GM19324 (cell line): Measurements from ENCODE around the gene MT1B.
"Not testable (repeated sequence)": the region's sequence is repeated elsewhere in the genome, so short reads cannot be mapped to it uniquely, and the experiment has no call there.

Experiments used
- ATAC-seq: cut with Tn5 transposase; IDR thresholded peaks from one replicate; pipeline ENCODE4 v1.9.1; 2021; ENCODE audit warnings: mild to moderate bottlenecking, moderate library complexity; ENCODE audit not compliant: unreplicated experiment, low FRiP score

The MT1B gene

DNA sequence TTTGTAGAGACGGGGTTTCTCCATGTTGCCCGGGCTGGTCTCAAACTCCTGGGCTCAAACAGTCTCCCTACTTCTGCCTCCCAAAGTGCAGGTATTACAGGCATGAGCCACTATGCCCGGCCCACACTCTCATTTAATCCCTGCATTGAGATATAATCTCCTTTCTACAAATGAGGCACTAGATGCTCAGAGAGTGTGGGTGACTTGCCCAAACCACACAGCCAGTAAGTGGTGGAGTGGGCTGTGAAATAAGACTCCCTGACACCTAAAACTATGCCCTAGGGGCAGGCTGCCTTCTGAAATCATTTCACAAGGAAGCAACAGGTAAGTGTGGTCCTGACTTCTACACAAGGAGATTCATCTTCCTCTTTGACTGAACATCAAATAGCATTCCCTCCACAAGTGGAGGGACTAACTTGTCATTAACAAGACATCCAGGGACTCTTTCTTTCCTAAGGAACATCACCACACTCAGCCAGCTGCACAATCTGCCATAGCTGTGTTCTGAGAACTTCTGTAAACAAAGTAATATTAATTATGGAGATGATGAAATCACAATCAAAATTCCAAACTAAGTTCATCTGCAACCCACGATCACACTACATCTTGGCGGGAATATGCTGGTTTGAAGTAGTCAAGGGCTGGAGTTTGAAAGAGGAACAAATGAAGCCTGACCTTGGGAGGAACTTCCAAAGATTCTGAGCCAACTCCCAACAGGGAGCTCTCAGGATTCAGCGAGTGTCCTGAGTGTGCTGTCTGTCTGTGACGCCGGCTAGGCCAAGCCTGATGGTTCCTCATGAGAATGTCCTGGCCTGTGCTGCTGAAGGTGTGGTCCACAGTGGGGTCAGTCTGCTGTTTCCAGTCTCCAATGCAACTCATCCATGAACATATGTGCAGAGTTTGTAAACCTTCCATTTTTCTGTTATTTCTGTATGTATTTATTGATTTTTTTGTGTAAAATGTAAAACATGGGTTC lies 13.9 kb downstream of the MT1B start:
- not testable (repeated sequence) for ATAC-seq

DNA sequence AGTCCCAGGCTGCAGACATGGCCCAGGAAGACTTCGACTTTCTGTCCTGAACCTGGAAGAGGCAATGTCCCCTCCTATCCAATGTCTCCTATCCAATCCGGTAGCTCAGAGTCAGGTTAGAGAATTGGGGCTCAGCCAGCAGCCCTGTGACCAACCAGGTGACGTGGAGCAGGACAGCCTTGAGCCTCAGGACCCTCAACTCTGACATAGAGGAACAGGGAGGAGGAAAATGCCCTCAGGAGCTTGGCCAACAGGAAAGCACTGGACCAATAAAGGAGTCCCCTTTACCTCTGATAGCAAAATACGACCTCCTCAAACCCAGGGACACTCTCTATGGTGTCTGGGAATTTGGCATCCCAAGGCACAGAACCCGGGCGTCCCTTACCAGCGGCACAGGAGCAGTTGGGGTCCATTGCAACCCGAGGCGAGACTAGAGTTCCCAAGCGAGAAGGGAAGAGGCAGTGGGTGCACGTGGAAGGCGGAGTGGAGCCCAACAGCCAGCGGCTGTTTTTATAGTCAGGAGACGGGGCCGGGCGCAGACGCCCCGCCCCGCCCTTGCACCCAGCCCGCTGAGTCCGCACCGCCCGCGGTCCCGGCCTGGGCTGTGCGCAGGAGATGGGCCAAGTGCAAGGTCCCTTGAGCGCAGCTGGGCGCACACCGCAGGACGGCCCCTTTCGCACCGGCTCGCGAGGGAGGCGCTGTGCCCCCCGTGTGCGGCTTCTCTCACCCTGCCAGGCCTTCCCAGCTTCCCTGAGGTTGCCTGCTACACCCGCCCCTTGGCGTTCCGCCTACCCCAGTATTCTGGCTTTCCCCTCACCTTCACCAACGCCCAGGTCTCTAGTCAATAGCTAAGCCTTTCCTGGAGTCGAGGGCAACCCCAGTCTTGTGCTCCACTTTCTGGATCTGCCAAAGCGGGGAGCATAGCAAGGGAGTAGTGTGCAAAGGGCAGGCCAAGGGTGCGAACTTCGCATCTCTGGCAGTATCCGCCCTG lies 16.2 kb downstream of the MT1B start, which contains the start of gene MT1G:
MT1G (minus strand) TSS at position 485 of the 991 bp plus-strand sequence; CDS start at position 413, 72 bp downstream.
- no peak for ATAC-seq

DNA sequence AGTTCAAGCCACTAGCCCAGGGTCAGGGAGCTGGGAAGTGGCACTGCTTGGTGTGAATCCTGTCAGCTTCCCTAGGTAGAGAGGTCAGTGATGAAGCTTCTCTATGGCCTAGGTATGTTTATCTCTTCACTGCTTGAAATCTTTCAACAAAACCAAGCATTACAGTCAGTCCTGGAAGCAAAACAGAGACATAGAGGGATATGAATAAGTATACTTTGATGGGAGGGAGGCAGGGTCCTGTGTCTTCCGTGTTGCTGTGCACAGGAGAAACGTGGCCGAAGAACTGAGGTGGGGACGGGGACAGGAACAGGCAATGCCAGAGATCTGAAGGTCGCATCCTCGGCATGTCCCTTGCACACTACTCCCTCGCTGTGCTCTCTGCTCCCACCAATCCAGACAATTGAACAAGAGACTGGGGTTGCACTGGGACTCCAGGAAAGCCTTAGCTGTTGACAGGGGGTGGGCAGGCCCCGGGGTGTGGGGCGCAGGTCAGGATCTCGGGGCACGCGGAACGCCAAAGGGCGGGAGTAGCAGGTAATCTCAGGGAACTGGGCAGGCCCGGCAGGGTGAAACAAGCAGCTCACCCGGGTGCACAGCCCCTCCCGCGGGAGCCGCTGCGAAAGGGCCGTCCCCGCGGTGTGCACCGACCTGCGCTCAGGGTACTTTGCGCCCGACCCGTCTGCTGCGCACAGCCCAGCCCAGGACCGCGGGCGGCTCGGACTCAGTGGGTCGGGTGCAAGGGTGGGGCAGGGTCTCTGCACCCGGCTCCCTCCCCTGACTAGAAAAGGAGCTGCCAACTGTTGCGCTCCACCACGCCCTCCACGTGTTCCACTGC lies 17.5 kb downstream of the MT1B start, which contains the start of gene MT1H:
MT1H (plus strand) TSS at position 810 of the 835 bp plus-strand sequence. CDS start 71 bp downstream, outside the sequence.
- ATAC-seq: no peak

DNA sequence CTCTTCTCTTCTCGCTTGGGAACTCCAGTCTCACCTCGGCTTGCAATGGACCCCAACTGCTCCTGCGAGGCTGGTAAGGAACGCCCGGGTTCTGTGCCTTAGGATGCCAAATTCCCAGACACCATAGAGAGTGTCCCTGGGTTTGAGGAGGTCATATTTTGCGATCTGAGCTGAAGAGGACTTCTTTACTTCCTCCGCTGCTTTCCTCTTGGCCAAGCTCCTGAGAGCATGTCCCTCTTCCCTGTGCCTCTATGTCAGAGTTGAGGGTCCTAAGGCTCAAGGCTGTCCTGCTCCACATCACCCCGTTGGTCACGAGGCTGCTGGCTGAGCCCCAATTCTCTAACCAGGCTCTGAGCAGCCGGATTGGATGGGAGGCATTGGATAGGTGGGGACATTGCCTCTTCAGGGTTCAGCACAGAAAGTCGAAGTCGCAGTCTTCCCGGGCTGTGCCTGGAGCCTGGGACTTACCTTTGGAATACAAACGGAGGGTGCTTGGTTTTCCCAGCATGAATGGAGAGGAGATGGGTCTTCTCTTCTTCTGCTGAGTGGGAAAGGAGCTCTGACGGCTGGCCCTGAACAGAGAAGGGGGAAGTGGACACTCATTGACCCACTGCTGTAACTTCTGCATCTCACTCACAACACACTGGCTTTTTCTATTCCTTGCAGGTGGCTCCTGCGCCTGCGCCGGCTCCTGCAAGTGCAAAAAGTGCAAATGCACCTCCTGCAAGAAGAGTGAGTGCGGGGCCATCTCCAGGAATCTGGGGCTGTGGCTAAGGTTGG lies 18.3 kb downstream of the MT1B start:
- ATAC-seq: no peak

DNA sequence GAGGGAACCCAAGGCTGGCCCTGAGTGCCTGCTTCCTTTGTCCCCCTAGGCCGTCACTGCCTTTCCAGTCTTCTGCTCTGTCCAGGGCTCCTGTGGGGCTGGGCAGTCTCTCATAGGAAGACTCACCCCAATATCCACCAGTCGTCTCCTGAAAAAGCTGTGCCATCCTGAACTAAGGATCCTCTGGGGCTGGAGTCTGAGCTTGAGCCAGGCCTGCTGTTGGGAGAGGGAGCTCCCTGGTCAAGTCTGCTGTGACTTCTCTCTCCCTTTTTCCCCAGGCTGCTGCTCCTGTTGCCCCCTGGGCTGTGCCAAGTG lies 18.9 kb downstream of the MT1B start:
- ATAC-seq: no peak

DNA sequence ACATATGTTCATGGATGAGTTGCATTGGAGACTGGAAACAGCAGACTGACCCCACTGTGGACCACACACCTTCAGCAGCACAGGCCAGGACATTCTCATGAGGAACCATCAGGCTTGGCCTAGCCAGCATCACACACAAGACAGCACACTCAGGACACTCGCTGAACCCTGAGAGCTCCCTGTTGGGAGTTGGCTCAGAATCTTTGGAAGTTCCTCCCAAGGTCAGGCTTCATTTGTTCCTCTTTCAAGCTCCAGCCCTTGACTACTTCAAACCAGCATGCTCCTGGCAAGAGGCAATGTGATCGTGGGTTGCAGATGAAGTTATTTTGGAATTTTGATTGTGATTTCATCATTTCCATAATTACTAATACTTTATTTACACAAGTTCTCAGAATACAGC lies 20.0 kb downstream of the MT1B start:
- not testable (repeated sequence) for ATAC-seq

DNA sequence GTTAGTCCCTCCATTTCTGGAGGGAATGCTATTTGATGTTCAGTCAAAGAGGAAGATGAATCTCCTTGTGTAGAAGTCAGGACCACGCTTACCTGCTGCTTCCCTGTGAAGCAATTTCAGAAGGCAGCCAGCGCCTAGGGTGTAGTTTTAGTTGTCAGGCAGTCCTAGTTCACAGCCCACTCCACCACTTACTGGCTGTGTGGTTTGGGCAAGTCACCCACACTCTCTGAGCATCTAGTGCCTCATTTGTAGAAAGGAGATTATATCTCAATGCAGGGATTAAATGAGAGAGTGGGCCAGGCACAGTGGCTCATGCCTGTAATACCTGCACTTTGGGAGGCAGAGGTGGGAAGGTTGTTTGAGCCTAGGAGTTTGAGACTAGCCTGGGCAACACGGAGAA lies 20.5 kb downstream of the MT1B start:
- not testable (repeated sequence) for ATAC-seq

DNA sequence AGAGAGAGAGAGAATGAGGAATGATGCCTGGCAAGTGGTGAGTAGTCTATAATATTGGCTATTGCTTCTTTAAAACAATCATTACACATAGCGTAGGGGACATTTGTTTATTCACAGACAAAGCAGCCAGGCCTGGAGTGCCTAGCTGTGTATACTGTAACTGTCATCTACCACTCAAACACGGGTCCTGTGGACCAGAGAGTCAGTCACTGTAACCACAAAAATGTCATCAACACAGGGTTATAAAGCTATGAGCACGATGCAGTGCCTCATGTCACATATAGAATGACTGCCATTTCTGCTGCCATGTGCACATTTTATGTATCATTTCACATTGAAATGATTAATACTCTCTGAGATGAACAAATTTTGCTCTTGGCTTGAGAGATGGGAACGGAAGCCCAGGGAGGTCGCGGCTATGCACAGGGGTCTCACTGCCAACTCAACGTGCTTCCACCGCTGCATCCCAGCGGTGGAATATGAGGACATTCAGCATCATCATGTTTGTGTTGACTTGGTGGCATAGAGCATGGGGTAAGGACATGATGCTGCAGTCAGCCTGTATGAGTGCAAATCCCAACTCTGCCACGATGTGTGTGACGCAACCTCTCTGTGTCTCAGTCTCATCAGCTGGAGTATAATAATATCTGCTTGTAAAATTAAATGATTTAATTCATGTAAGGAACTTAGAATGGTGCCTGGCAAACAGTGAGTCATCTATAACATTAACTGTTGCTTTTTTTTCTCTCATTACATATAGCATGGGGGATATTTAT lies 21.3 kb downstream of the MT1B start:
- ATAC-seq: no peak

DNA sequence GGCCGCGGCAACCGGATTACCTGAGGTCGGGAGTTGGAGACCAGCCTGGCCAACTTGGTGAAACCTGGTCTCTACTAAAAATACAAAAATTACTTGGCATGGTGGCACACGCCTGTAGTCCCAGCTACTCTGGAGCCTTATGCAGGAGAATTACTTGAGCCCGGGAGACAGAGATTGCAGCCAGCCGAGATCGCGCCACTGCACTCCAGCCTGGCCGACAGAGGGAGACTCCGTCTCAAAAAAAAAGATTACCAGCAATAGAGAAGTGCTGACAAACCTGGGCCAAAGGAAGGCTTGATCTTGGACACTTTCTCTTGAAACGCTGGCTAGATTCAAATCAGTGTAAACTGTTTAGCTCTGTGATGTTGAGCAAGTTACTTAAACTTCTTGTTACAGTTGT lies 22.2 kb downstream of the MT1B start:
- no peak for ATAC-seq

DNA sequence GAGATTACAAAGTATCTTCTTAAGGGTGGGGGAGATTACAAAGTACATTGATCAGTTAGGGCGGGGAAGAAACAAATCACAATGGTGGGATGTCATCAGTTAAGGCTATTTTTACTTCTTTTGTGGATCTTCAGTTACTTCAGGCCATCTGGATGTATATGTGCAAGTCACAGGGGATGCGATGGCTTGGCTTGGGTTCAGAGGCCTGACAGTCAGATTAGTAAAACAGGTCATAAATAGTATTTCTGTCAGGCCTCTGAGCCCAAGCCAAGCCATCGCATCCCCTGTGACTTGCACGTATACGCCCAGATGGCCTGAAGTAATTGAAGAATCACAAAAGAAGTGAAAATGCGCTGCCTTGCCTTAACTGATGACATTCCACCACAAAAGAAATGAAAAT lies 22.9 kb downstream of the MT1B start:
- not testable (repeated sequence) for ATAC-seq

DNA sequence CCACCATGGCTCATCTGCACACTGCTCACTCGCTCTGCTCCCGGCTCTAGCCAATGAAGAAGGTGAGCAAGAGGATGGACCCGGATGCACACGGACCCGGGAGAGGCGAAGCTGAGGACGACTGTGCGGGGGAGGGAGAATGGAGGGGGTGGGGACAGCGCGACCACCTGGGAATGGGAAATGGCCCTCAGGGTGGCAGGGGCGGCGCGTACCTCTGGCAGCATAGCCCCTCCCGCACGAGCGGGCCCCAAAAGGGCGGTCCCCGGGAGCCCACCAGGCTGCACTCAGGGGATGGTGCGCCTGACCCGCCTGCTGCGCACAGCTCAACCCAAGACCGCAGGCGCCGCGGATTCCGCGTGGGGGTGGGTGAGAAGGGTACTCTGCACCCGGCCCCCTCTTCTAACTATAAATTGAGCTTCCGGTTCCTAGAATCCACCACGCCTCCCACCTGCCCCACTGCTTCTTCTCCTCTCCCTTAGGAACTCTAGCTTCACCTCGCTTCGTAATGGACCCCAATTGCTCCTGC lies 24.1 kb downstream of the MT1B start:
- ATAC-seq: no peak

DNA sequence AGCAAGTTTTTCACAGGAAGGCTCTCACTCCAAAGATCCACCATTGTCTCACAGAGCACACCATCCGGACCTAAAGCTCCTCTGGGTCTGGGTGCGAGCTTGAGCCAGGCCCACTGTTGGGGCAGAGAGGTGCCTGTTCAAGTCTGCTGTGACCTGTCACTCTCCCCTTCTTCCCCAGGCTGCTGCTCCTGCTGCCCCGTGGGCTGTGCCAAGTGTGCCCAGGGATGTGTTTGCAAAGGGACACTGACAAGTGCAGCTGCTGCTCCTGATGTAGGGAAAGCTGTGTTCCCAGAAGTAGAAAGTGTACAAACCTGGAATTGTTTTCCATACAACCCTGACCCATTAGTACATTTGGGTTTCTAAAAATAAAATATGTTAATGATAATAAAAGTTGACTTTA lies 25.8 kb downstream of the MT1B start:
- ATAC-seq: no peak

DNA sequence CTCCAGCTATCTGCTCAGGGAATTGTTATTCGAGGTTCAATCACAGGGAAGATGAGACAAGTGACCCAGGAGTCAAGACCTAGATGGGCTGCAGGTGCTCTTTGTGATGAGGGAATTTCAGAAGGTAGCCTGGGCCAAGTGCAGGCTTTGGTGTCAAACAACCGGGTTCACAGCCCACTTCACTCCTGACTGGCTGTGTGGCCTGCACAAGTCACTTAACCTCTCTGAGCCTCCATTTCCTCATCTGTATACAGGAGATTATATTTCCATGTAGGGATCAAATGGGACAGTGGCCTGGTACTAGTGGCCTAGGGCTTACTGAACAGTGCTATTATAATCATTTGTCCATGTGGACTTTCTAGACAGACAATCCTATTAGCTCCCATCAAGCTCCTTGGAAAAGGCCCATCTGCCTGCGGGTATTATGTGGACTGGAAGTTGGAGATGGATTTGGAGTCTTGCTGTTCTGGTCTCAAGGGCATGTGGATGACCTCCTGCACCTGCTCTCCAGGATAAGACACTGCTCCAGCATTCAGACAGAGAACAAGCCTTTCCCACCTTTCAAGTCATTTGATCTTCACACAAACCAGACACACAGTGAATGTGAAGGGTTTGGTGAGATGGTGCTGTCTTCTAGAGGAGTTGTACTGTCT lies 27.5 kb downstream of the MT1B start:
- no peak for ATAC-seq

DNA sequence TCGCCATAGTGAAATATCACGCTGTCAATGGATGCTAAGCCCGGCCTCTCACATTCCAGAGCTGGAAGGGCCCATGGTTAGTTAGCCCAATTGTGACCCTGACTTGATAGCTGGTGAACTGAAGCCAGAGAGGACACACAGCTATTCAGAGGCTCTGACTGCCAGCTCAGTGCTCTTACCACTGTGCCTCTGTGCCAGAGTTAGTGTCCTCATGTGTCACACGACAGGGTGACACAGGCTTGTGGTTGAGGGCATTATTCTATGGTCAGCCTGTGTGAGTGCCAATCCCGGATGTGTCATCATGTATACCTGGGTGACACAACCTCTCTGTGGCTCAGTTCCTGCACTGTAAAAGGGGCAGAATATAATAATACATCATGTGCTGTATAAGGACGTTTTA lies 28.1 kb downstream of the MT1B start:
- no peak for ATAC-seq

DNA sequence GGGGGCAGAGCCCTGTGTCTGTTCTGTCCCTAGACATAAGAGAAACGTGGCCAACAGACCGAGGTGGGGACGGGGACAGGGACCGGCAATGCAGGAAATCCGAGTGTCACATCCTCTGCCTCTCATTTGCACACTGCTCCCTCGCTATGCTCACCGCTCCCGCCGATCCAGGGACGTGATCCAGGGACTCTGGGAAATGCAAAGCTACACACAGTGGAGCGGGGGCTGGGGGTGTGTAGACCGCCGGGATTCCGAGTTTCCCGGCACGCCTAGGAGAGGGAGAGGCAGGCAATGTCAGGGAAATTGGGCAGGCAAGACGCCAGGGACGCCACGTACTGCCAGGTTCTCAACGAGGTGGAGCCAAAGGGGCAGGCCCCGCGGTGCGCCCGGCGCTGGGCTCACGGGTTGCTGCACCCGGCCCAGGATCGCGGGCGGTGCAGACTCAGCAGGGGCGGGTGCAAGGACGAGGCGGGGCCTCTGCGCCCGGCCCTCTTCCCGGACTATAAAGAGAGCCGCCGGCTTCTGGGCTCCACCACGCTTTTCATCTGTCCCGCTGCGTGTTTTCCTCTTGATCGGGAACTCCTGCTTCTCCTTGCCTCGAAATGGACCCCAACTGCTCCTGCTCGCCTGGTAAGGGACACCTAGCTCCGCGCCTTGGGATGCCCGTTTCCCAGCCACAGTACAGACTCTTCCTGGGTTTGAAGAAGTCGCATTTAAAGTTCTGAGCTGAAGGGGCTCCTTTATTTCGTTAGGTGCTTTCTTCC lies 30.4 kb downstream of the MT1B start, which contains the start of gene MT1X:
MT1X (plus strand) TSS at position 532 of the 764 bp plus-strand sequence; CDS start at position 603, 71 bp downstream.
- peak; percentile 98 for ATAC-seq

DNA sequence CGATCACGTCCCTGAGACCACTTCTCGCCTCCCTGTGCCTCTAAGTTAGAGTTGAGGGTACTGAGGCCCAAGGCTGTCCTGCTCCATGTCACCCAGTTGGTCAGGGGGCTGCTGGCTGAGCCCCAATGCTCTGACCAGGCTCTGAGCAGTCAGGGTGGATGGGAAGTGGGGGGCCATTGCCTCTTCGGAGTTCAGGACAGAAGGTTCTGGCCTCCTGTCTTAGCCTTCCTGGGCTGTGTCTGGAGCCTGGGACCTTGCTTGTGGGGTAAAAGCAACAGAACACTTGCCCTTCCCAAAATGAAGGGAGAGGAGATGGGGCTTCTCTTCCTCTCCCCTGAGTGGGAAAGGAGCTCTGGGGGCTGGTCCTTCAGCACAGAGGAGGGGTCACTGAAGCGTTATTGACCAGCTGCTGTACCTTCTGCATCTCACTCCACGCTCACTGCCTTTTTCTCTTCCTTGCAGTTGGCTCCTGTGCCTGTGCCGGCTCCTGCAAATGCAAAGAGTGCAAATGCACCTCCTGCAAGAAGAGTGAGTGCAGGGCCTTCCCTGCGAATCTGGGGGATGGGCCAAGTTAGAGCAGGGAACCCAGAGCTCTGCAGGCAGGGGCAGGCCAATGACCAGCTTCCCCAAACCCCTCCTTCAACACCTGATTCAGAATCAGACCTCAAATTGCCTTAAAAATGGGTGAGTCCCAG lies 31.2 kb downstream of the MT1B start:
- peak; percentile 3 for ATAC-seq
